OCI-LY1 (cell line): ENCODE results near the gene NDFIP1.

Experiments used
- H2AFZ ChIP-seq: fragments of 200-600 bp; sonication (generic), shearing (Covaris generic); 2 replicates; pipeline ENCODE4 v1.6.0; 2014; ENCODE audit warnings: antibody characterized with exemption, mild to moderate bottlenecking, low read length
- H3F3A ChIP-seq: fragments of 200-600 bp; sonication (generic), shearing (Covaris generic); 2 replicates; pipeline ENCODE4 v1.6.0; 2014; ENCODE audit warnings: mild to moderate bottlenecking, antibody characterized with exemption, low read length, moderate library complexity; ENCODE audit not compliant: insufficient read depth
- H3K27ac ChIP-seq: fragments of 200-600 bp; sonication (generic); 2 replicates; pipeline ENCODE4 v1.5.1; 2014; ENCODE audit warnings: low read length, mixed run types, mild to moderate bottlenecking, low read depth; ENCODE audit not compliant: poor library complexity, severe bottlenecking
- H3K27me3 ChIP-seq: fragments of 200-600 bp; sonication (generic); 2 replicates; pipeline ENCODE4 v1.6.0; 2014; ENCODE audit warnings: antibody characterized with exemption, mild to moderate bottlenecking, low read length, moderate library complexity; ENCODE audit not compliant: insufficient read depth
- H3K36me3 ChIP-seq: fragments of 200-600 bp; sonication (generic); 2 replicates; pipeline ENCODE4 v1.6.1; 2014; ENCODE audit warnings: mild to moderate bottlenecking, antibody characterized with exemption, low read length, moderate library complexity, mixed read lengths; ENCODE audit not compliant: insufficient read depth
- H3K4me1 ChIP-seq: fragments of 200-600 bp; sonication (generic); 2 replicates; pipeline ENCODE4 v1.5.1; 2014; ENCODE audit warnings: mild to moderate bottlenecking, low read length, moderate library complexity; ENCODE audit not compliant: insufficient read depth, severe bottlenecking
- H3K4me2 ChIP-seq: fragments of 200-600 bp; sonication (generic), shearing (Covaris generic); 2 replicates; pipeline ENCODE4 v1.6.1; 2014; ENCODE audit warnings: low read length
- H3K4me3 ChIP-seq: fragments of 200-600 bp; sonication (generic); 2 replicates; pipeline ENCODE4 v1.5.1; 2014; ENCODE audit warnings: low read length, low read depth, mild to moderate bottlenecking, mixed read lengths; ENCODE audit not compliant: poor library complexity, severe bottlenecking
- H3K79me2 ChIP-seq: fragments of 200-600 bp; shearing (Covaris generic); 2 replicates; pipeline ENCODE4 v1.6.1; 2016; ENCODE audit warnings: mixed run types, low read length, mixed read lengths; ENCODE audit not compliant: insufficient read depth
- H3K9ac ChIP-seq: fragments of 200-600 bp; sonication (generic), shearing (Covaris generic); 2 replicates; pipeline ENCODE4 v1.6.1; 2014; ENCODE audit warnings: mild to moderate bottlenecking, low read length, mixed read lengths
- H3K9me2 ChIP-seq: fragments of 200-600 bp; sonication (generic), shearing (Covaris generic); 2 replicates; pipeline ENCODE4 v1.6.1; 2014; ENCODE audit warnings: low read depth, mild to moderate bottlenecking, low read length, mixed read lengths
- H3K9me3 ChIP-seq: fragments of 200-600 bp; shearing (Covaris generic); 2 replicates; pipeline ENCODE4 v1.6.1; 2014; ENCODE audit warnings: low read length, mixed read lengths
- H4K20me1 ChIP-seq: fragments of 200-600 bp; sonication (generic), shearing (Covaris generic); 2 replicates; pipeline ENCODE4 v1.6.0; 2016; ENCODE audit warnings: mild to moderate bottlenecking, low read length; ENCODE audit not compliant: insufficient read depth
- EZH2 ChIP-seq: fragments of 200-600 bp; sonication (generic), shearing (Covaris generic); IDR thresholded peaks from 2 replicates; pipeline ENCODE4 v1.8.0; 2017; ENCODE audit warnings: borderline replicate concordance, mixed run types, mild to moderate bottlenecking, antibody characterized with exemption, low read length, moderate library complexity, mixed read lengths
- TF ChIP-seq, protein P1 (sequence below): fragments of 200-600 bp; sonication (generic), shearing (Covaris generic); IDR thresholded peaks from 2 replicates; pipeline ENCODE4 v1.5.1; 2017; ENCODE audit warnings: mild to moderate bottlenecking, antibody characterized with exemption, low read length, moderate library complexity, mixed read lengths

NDFIP1 gene

DNA sequence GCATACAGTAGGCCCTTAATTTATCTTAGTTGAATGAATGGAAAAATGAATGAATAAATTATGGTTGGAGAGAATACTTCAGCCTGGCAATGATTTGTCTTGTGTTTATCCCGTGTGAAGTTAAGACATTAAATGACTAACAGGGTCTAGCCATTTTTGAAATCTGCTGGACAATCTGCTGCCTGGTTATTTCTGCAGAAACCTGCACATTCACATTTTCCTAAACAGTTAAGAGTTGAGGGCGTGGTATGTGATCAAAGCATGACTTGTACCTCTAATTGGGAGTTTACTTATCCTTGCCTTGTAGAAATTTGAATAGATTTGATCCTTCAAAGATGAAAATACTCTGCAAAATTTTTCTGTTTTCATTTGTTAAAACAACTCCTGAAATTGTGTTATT lies 34.6 kb upstream of the NDFIP1 start:
- H3K27ac ChIP-seq, result no peak overlapping the region

DNA sequence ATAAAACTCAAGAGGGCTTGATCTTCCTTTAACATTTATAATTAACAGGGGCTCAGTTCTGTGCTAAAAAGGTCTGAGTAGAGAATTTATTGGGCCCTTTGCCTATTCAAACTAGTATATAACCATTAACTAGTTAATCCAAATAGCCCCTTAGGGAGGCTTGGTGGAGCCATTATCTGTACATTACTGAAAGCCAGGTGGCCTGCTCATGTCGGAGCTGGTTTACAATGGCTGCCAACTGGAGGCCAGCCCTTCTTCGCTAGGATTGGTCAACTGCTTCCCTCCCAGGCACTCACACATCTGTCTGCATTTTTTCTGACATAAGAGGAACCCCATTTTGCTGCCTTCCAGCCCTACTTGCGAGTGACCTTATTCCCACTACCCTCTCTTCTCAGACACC lies 30.4 kb upstream of the NDFIP1 start:
- no peaks in the 10 kb centered on the region for H3K4me1 ChIP-seq
- TF ChIP-seq, protein P1, sequence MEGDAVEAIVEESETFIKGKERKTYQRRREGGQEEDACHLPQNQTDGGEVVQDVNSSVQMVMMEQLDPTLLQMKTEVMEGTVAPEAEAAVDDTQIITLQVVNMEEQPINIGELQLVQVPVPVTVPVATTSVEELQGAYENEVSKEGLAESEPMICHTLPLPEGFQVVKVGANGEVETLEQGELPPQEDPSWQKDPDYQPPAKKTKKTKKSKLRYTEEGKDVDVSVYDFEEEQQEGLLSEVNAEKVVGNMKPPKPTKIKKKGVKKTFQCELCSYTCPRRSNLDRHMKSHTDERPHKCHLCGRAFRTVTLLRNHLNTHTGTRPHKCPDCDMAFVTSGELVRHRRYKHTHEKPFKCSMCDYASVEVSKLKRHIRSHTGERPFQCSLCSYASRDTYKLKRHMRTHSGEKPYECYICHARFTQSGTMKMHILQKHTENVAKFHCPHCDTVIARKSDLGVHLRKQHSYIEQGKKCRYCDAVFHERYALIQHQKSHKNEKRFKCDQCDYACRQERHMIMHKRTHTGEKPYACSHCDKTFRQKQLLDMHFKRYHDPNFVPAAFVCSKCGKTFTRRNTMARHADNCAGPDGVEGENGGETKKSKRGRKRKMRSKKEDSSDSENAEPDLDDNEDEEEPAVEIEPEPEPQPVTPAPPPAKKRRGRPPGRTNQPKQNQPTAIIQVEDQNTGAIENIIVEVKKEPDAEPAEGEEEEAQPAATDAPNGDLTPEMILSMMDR, result no peak
- TF ChIP-seq EZH2, result no peak
- no peaks in the 10 kb centered on the region for H3F3A ChIP-seq
- no peaks in the 10 kb centered on the region for H3K79me2 ChIP-seq
- no peaks in the 10 kb centered on the region for H3K27me3 ChIP-seq
- H3K36me3 ChIP-seq, result no peaks in the 10 kb centered on the region
- no peaks in the 10 kb centered on the region for H3K9me3 ChIP-seq
- H3K9me2 ChIP-seq, result no peaks in the 10 kb centered on the region
- H3K4me3 ChIP-seq, result no peak overlapping the region
- H2AFZ ChIP-seq, result no peak overlapping the region
- H3K9ac ChIP-seq, result no peak overlapping the region
- no peaks in the 10 kb centered on the region for H4K20me1 ChIP-seq
- H3K4me2 ChIP-seq, result no peak overlapping the region
- H3K27ac ChIP-seq, result no peak overlapping the region

More for the DNA sequence above, 34.6 kb upstream of the NDFIP1 start:
- H3K9ac ChIP-seq, result no peak overlapping the region
- no peaks in the 10 kb centered on the region for H3K9me2 ChIP-seq
- no peaks in the 10 kb centered on the region for H3K36me3 ChIP-seq
- no peak for TF ChIP-seq EZH2
- no peaks in the 10 kb centered on the region for H3K9me3 ChIP-seq
- H3K4me1 ChIP-seq, result no peaks in the 10 kb centered on the region
- no peaks in the 10 kb centered on the region for H4K20me1 ChIP-seq
- no peak overlapping the region for H3K4me3 ChIP-seq
- H2AFZ ChIP-seq, result no peak overlapping the region
- H3K79me2 ChIP-seq, result no peaks in the 10 kb centered on the region
- H3F3A ChIP-seq, result no peaks in the 10 kb centered on the region
- H3K27me3 ChIP-seq, result no peaks in the 10 kb centered on the region
- H3K4me2 ChIP-seq, result no peak overlapping the region

DNA sequence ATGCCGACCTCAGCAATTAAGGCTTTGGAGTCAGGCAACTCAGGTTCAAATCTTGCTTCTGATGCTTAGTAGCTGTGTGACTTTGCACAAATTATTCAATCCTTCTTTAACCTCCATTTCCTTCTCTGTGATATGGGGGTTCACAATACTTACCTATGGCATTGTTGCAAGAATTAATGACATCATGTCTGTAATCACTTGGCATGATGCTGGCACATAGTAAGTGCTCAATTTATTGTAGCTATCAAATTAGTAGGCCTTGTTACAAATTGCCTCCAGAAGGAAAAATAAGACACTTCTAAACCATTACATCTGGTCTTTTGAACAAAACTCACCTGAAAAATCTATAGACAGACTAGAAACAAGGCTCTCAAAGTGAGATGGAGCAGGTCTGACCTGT lies 29.9 kb upstream of the NDFIP1 start:
- no peak overlapping the region for H2AFZ ChIP-seq
- no peak overlapping the region for H3K4me3 ChIP-seq
- no peaks in the 10 kb centered on the region for H3F3A ChIP-seq
- no peaks in the 10 kb centered on the region for H3K9me3 ChIP-seq
- H3K36me3 ChIP-seq, result no peaks in the 10 kb centered on the region
- no peak for TF ChIP-seq EZH2
- no peaks in the 10 kb centered on the region for H3K79me2 ChIP-seq
- no peak overlapping the region for H3K9ac ChIP-seq
- no peaks in the 10 kb centered on the region for H3K27me3 ChIP-seq
- no peak overlapping the region for H3K27ac ChIP-seq
- no peaks in the 10 kb centered on the region for H4K20me1 ChIP-seq
- H3K4me2 ChIP-seq, result no peak overlapping the region
- H3K9me2 ChIP-seq, result no peaks in the 10 kb centered on the region
- H3K4me1 ChIP-seq, result no peaks in the 10 kb centered on the region

DNA sequence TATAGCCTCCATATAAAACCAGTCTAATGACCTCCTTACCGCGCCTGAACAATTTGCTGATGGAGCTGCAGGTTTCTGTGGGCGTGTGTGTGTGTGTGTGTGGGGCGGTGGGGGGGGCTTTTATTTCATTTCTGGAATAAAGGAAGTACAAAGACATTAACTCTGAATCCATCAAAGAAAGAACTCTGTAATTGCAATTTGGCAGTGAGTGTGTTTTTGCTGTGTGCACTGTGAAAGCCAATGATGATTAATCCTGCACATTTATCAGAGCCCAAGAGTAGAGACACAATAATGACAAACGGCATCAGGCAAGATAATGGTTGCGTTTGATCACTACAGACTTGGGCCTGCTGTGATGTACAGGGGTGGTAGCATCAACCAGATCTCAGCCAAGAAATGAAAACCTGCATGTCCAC lies 29.3 kb upstream of the NDFIP1 start:
- H3K4me3 ChIP-seq, result no peak overlapping the region
- no peaks in the 10 kb centered on the region for H3K79me2 ChIP-seq
- no peaks in the 10 kb centered on the region for H3K9me2 ChIP-seq
- H3F3A ChIP-seq, result no peaks in the 10 kb centered on the region
- no peaks in the 10 kb centered on the region for H3K27me3 ChIP-seq
- no peaks in the 10 kb centered on the region for H3K9me3 ChIP-seq
- H2AFZ ChIP-seq, result no peak overlapping the region
- H4K20me1 ChIP-seq, result no peaks in the 10 kb centered on the region
- no peak overlapping the region for H3K9ac ChIP-seq
- no peak overlapping the region for H3K27ac ChIP-seq
- H3K4me1 ChIP-seq, result no peaks in the 10 kb centered on the region
- no peaks in the 10 kb centered on the region for H3K36me3 ChIP-seq
- no peak overlapping the region for H3K4me2 ChIP-seq
- TF ChIP-seq, protein P1, result no peak
- no peak for TF ChIP-seq EZH2
